ENCODE results near the gene NUP88. TPM values are rescaled to one million over a fixed set of nuclear protein-coding genes. Genes with fewer than 3 reads are reported as not detected.

NUP88 gene
- total RNA-seq, 1 experiment from 2014 or later = 50.5 TPM

- ATAC-seq (peak; percentile 92), DNase-seq (ENCODE audit: low read depth, low spot score) (peak; percentile 95)
- in situ Hi-C loops (cut with HindIII; ENCODE audit: low pct_unique_long_range_greater_than_20kb, low sequenced_read_pairs) (no loop called here), intact Hi-C loops (cut with micrococcal nuclease; ENCODE audit: unreplicated experiment) (no loop called here)
- 0 out of 4 replicates have a peak overlapping the region, but pooled peaks of 1 of the 2 experiments have one; percentile 23 for H3K4me3 ChIP-seq (ENCODE audit: low read depth in 2 of 2, low read length in 2 of 2)
- ChIA-PET CTCF (no interaction called here), POLR2A (no interaction called here)
- H3K27ac ChIP-seq (ENCODE audit: low read length) = peak overlapping the region; percentile 78
- TF ChIP-seq, protein P1, sequence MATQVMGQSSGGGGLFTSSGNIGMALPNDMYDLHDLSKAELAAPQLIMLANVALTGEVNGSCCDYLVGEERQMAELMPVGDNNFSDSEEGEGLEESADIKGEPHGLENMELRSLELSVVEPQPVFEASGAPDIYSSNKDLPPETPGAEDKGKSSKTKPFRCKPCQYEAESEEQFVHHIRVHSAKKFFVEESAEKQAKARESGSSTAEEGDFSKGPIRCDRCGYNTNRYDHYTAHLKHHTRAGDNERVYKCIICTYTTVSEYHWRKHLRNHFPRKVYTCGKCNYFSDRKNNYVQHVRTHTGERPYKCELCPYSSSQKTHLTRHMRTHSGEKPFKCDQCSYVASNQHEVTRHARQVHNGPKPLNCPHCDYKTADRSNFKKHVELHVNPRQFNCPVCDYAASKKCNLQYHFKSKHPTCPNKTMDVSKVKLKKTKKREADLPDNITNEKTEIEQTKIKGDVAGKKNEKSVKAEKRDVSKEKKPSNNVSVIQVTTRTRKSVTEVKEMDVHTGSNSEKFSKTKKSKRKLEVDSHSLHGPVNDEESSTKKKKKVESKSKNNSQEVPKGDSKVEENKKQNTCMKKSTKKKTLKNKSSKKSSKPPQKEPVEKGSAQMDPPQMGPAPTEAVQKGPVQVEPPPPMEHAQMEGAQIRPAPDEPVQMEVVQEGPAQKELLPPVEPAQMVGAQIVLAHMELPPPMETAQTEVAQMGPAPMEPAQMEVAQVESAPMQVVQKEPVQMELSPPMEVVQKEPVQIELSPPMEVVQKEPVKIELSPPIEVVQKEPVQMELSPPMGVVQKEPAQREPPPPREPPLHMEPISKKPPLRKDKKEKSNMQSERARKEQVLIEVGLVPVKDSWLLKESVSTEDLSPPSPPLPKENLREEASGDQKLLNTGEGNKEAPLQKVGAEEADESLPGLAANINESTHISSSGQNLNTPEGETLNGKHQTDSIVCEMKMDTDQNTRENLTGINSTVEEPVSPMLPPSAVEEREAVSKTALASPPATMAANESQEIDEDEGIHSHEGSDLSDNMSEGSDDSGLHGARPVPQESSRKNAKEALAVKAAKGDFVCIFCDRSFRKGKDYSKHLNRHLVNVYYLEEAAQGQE (IDR thresholded peaks at IDR 0.05; ENCODE audit: insufficient read depth in 1 of 2, low read depth in 2 of 2, low read length in 1 of 2) = no peak
- TF ChIP-seq CTCF (IDR thresholded peaks at IDR 0.05) (no peak), SIN3A (IDR thresholded peaks at IDR 0.05; ENCODE audit: borderline replicate concordance, insufficient read depth, low read depth, low read length) (no peak), TCF7L2 (IDR thresholded peaks at IDR 0.05; ENCODE audit: low read depth, low read length) (no peak), POLR2AphosphoS5 (IDR thresholded peaks at IDR 0.05; ENCODE audit: low read depth, low read length) (no peak)
- H3K4me1 ChIP-seq (ENCODE audit: control insufficient read depth, insufficient read depth, low read length) = peaks cover 30% of the 10 kb centered on the region
- H3K36me3 ChIP-seq (ENCODE audit: control insufficient read depth, insufficient read depth, low read length) = peaks cover 31% of the 10 kb centered on the region
- BruUV-seq (replicated peaks) = no TSS peak
- no peaks in the 10 kb centered on the region for H3K27me3 ChIP-seq (ENCODE audit: control insufficient read depth, insufficient read depth, low read length)
- H3K9me3 ChIP-seq (ENCODE audit: control insufficient read depth, insufficient read depth, low read depth, low read length) = no peaks in the 10 kb centered on the region
Observed at GRCh38 chr17:5413682-5414081, 5.8 kb downstream of the NUP88 start.

DNA sequence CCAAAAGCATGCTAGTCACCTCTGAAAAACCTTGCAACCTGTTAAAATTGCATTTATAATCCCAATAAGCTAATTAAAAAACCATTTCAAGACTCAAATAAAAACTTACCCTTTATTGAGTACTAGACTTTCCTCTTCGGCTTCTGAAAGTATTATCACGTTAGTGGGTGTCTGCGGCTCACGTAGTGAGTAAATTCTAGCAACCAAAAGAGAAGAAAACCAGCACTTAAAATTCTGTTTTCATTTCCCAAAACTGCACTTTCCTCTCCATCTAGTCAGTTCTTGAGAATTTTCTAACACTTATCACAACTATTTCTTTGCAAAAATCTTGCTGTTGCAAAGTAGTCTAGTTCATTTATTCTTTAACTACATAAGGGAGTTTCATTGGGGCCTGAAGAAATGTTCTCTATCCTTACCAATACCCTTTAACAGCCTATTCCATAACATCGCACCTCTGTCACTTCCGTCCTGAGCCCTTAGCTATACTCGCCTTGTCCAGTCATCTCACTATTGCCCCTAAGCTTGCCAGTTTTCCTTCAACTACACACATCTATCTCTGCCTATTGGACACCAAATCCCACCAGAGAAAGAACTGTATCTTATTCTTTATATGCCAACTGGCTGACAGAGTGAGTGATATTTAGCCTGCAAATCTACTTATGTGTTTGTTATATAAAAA, 8.7 kb downstream of the NUP88 start:
- Histone ChIP-seq H3K27me3 (ENCODE audit: control insufficient read depth, insufficient read depth, low read length) (no peaks in the 10 kb centered on the region), H3K27ac (ENCODE audit: low read length) (no peak overlapping the region), H3K4me1 (ENCODE audit: control insufficient read depth, insufficient read depth, low read length) (peaks cover 21% of the 10 kb centered on the region), H3K36me3 (ENCODE audit: control insufficient read depth, insufficient read depth, low read length) (peaks cover 51% of the 10 kb centered on the region), H3K9me3 (ENCODE audit: control insufficient read depth, insufficient read depth, low read depth, low read length) (no peaks in the 10 kb centered on the region), H3K4me3 (ENCODE audit: low read depth in 2 of 2, low read length in 2 of 2) (no peak overlapping the region)
- TF ChIP-seq POLR2AphosphoS5 (IDR thresholded peaks at IDR 0.05; ENCODE audit: low read depth, low read length) (no peak), CTCF (IDR thresholded peaks at IDR 0.05) (no peak), SIN3A (IDR thresholded peaks at IDR 0.05; ENCODE audit: borderline replicate concordance, insufficient read depth, low read depth, low read length) (no peak), TCF7L2 (IDR thresholded peaks at IDR 0.05; ENCODE audit: low read depth, low read length) (no peak)
- TF ChIP-seq, protein P1 (IDR thresholded peaks at IDR 0.05; ENCODE audit: insufficient read depth in 1 of 2, low read depth in 2 of 2, low read length in 1 of 2) = no peak
- intact Hi-C loops (cut with micrococcal nuclease; ENCODE audit: unreplicated experiment) = no loop called here
- no peak for ATAC-seq
- in situ Hi-C loops (cut with HindIII; ENCODE audit: low pct_unique_long_range_greater_than_20kb, low sequenced_read_pairs) = no loop called here
- POLR2A ChIA-PET = no interaction called here
- no TSS peak for BruUV-seq (replicated peaks)
- CTCF ChIA-PET = no interaction called here
- DNase-seq (ENCODE audit: low read depth, low spot score) = no peak

Data from Panc1 (cell line).